Spleen (tissue), 7 donors: Measurements from ENCODE around the gene SMIM1.

Experiments
- POLR2A ChIP-seq, 3 donors: fragments of 450-650 bp; IDR thresholded peaks; one replicate each; pipeline ENCODE4 v1.5.1; 2017; ENCODE audit warnings: antibody characterized with exemption in 3 of 3, mild to moderate bottlenecking in 1 of 3
- POLR2AphosphoS5 ChIP-seq, 3 donors: sonication (generic); formaldehyde crosslinking; IDR thresholded peaks; one replicate each; pipeline ENCODE4 v1.5.1; 2017; ENCODE audit warnings: antibody characterized with exemption in 3 of 3
- TF ChIP-seq, protein P1 (sequence below), 11 experiments: fragments of 200-600 bp in 7 of 11; fragments of 450-650 bp in 4 of 11; sonication (generic) in 4 of 11; IDR thresholded peaks in 8 of 11; conservative IDR thresholded peaks in 3 of 11; 1 replicate in 7 of 11; 2 replicates in 4 of 11; pipeline versions ENCODE4 v1.4.0 to v1.8.0; 2016 to 2021; ENCODE audit warnings: antibody characterized with exemption in 11 of 11, inconsistent platforms in 4 of 11, mild to moderate bottlenecking in 1 of 11
- donor health status: DM: no; HTN: no; CAD: no; lungs with moderate emphysema.
- donor health status: DM: no; HTN: no; CAD: no.
- donor health status: DM: no; HTN: no; CAD: no.

- TF ChIP-seq, protein P1, sequence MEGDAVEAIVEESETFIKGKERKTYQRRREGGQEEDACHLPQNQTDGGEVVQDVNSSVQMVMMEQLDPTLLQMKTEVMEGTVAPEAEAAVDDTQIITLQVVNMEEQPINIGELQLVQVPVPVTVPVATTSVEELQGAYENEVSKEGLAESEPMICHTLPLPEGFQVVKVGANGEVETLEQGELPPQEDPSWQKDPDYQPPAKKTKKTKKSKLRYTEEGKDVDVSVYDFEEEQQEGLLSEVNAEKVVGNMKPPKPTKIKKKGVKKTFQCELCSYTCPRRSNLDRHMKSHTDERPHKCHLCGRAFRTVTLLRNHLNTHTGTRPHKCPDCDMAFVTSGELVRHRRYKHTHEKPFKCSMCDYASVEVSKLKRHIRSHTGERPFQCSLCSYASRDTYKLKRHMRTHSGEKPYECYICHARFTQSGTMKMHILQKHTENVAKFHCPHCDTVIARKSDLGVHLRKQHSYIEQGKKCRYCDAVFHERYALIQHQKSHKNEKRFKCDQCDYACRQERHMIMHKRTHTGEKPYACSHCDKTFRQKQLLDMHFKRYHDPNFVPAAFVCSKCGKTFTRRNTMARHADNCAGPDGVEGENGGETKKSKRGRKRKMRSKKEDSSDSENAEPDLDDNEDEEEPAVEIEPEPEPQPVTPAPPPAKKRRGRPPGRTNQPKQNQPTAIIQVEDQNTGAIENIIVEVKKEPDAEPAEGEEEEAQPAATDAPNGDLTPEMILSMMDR (IDR thresholded peaks at IDR 0.05 in 8 of 11, conservative IDR thresholded peaks at IDR 0.05 in 3 of 11), result no peak
- TF ChIP-seq POLR2AphosphoS5 (IDR thresholded peaks at IDR 0.05) (peak in 1 of 3 donors; percentile 43), POLR2A (IDR thresholded peaks at IDR 0.05) (no peak)
Measured at GRCh38 chr1:3790500-3790923, 18.0 kb downstream of the SMIM1 start.
